ENCODE data around the gene UBL5. TPM values are rescaled to one million over a fixed set of nuclear protein-coding genes. Genes with fewer than 3 reads are reported as not detected.
"Not testable (repeated sequence)": the region's sequence is repeated elsewhere in the genome, so short reads cannot be mapped to it uniquely, and the experiment has no call there.

Gene UBL5
- polyA plus RNA-seq (ENCODE audit: insufficient read length in 4 of 4) = 100 to 1,000 TPM; 255 to 326 (median 294) TPM

- peak; percentile 81 to 86 (median 84) for DNase-seq (ENCODE audit: low read depth in 4 of 4, low spot score in 3 of 4)
These were observed at the start of gene UBL5 for GRCh38 chr19:9827289-9828238. TSS of gene UBL5 (plus strand) at chr19:9827918. CDS start at chr19:9828338, 420 bp downstream.

DNA sequence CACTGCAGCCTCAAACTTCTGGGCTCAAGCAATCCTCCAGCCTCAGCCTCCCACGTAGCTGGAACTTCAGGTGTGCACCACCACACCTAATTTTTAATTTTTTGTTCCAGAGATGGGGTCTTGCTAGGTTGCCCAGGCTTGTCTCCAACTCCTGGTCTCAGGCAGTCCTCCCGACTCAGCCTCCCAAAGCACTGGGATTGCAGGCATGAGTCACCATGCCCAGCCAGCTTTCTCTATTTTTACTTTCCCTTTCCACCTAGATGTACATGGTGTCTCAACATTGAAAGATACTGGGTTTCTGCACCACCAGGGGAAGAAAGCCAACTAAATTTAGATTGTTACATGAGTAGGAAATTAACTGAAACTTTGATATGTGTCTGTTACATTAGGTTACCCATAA is 45.4 kb upstream of the UBL5 start:
- no peak for DNase-seq (ENCODE audit: low read depth in 4 of 4, low spot score in 3 of 4)

GRCh38 chr19:9784163-9784496 is 43.6 kb upstream of the UBL5 start:
- DNase-seq (ENCODE audit: low read depth in 4 of 4, low spot score in 3 of 4) = not testable (repeated sequence)

GRCh38 chr19:9785367-9786331 is 42.1 kb upstream of the UBL5 start:
- peak; percentile 94 to 96 (median 95) for DNase-seq (ENCODE audit: low read depth in 4 of 4, low spot score in 3 of 4)

DNA sequence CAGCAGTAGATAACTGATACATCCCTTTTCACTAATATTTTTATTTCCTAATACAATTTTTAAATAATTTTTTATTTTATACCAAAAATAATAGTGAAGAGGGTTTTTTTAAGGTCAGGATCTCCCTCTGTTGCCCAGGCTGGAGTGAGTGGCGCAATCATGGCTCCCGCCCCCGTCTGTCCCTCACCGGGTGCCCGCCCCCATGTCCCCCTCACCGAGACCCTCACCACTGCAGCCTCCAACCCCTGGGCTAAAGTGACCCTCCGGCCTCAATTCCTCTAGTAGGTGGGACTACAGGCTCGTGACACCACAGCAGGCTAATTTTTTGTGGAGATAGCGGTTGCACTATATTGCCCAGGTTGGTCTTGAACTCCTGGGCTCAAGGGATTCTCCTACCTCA is 41.4 kb upstream of the UBL5 start:
- DNase-seq (ENCODE audit: low read depth in 4 of 4, low spot score in 3 of 4) = no peak

- DNase-seq (ENCODE audit: low read depth in 4 of 4, low spot score in 3 of 4) = no peak
These were observed 40.9 kb upstream of the UBL5 start for GRCh38 chr19:9786819-9787218.

- not testable (repeated sequence) for DNase-seq (ENCODE audit: low read depth in 4 of 4, low spot score in 3 of 4)
These were observed 39.1 kb upstream of the UBL5 start for GRCh38 chr19:9788604-9789003.

- DNase-seq (ENCODE audit: low read depth in 4 of 4, low spot score in 3 of 4) = no peak
These were observed 38.7 kb upstream of the UBL5 start for GRCh38 chr19:9789066-9789465.

- DNase-seq (ENCODE audit: low read depth in 4 of 4, low spot score in 3 of 4) = not testable (repeated sequence)
These were observed 38.1 kb upstream of the UBL5 start for GRCh38 chr19:9789579-9789978.

GRCh38 chr19:9791073-9791367 is 36.7 kb upstream of the UBL5 start:
- DNase-seq (ENCODE audit: low read depth in 4 of 4, low spot score in 3 of 4) = not testable (repeated sequence)

DNA sequence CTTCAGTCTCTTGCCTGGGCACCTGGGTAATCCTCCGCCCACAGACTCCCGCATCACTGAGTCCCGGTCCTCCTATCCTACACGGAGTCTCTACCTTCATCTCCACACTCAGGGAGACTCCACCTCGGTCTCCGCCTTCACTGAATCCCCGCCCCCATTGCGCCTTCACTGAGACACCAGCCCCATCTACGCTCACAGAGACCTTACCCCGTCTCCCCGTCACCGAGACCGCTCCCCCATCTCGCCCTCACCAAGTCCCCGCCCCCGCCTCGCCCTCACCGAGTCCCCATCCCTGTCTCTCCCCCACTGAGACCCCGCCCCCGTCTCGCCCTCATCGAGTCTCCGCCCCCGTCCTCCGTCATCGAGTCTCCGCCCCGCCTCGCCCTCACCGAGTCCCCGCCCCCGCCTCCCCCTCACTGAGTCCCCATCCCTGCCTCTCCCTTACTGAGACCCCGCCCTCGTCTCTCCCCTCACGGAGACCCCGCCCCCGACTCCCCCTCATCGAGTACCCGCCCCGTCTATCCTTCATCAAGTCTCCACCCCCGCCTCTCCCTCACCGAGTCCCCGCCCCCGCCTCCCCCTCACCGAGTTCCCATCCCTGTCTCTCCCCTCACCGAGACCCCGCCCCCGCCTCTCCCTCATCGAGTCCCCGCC is 36.0 kb upstream of the UBL5 start:
- DNase-seq (ENCODE audit: low read depth in 4 of 4, low spot score in 3 of 4) = peak; percentile 86 to 94 (median 94)

GRCh38 chr19:9792206-9793070 is 35.3 kb upstream of the UBL5 start:
- DNase-seq (ENCODE audit: low read depth in 4 of 4, low spot score in 3 of 4) = peak; percentile 87 to 96 (median 92)

DNA sequence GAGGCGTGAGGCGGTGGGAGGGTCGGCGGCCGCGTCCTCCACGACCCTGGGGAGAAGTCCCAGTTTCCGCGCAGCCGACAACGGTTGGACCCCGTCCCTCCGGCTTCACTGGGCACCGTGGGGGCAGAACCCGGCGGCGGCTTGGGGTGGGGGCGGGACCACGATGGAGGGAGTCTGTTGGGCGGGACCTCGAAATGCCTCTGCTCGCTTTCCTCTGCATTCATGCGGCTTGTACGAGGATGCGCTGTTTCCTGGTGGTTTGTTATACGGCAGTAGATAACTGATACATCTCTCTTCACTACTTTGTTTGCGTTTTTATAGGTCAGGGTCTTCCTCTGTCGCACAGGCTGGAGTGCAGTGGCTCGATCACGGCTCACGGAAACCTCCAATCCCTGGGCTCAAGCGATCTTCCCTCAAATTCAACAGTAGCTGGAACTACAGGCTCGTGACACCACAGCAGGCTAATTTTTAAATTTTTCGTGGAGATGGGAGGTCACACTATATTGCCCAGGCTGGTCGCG is 34.6 kb upstream of the UBL5 start:
- no peak for DNase-seq (ENCODE audit: low read depth in 4 of 4, low spot score in 3 of 4)

- DNase-seq (ENCODE audit: low read depth in 4 of 4, low spot score in 3 of 4) = peak in 3 of 4 donors; percentile 74 to 80 (median 76)
These were observed 31.5 kb upstream of the UBL5 start for GRCh38 chr19:9796113-9796773.

DNA sequence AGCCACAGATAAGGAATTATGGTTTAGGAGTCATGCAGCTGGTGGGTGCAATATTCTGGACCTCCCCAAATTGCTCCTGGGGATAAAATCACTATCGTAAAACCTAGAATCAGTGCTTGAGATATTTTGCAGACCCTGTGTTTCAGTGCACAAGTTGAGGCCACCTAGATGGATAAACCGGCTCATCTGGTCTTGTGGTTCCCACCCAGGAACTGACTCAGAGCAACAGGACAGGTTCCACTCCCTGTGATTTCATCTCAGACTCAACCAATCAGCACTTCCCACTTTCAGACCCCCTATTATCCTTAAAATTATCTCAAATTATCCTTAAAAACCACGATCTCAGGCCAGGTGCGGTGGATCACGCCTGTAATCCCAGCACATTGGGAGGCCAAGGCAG is 29.8 kb upstream of the UBL5 start:
- DNase-seq (ENCODE audit: low read depth in 4 of 4, low spot score in 3 of 4) = no peak

GRCh38 chr19:9799162-9799561 is 28.6 kb upstream of the UBL5 start:
- no peak for DNase-seq (ENCODE audit: low read depth in 4 of 4, low spot score in 3 of 4)

- no peak for DNase-seq (ENCODE audit: low read depth in 4 of 4, low spot score in 3 of 4)
These were observed 25.7 kb upstream of the UBL5 start for GRCh38 chr19:9801976-9802375.

DNA sequence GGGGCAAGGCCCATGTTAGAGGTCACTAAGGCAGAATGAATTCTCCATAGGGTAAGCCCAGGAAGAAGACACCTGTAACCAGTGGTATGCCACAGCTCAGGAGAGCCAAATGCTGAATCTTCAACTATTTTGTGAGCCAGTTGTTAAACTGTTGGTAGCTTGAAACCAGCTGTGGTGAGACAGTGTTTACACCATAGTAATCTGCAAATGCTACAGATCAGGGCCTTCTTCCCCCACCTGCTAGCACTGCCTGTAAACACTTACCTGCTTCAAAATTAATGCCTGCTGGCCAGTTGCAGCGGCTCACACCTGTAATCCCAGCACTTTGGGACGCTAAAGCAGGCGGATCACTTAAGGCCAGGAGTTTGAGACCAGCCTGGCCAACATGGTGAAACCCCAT is 20.9 kb upstream of the UBL5 start:
- no peak for DNase-seq (ENCODE audit: low read depth in 4 of 4, low spot score in 3 of 4)

Measured in right renal pelvis (tissue), 4 donors.